GM19467 (cell line): ENCODE data around the gene RBM19.

Source experiments
- ATAC-seq: cut with Tn5 transposase; IDR thresholded peaks from one replicate; pipeline ENCODE4 v1.9.1; 2021; ENCODE audit warnings: mild to moderate bottlenecking, moderate library complexity; ENCODE audit not compliant: unreplicated experiment

Gene RBM19

GRCh38 chr12:113934060-113934814 is 31.9 kb downstream of the RBM19 start:
- ATAC-seq: no peak

GRCh38 chr12:113933201-113933786 is 32.8 kb downstream of the RBM19 start:
- no peak for ATAC-seq

GRCh38 chr12:113932381-113933196 is 33.5 kb downstream of the RBM19 start:
- no peak for ATAC-seq

- no peak for ATAC-seq
Observed at GRCh38 chr12:113931517-113931916, 34.6 kb downstream of the RBM19 start.

GRCh38 chr12:113930249-113930648 is 35.9 kb downstream of the RBM19 start:
- ATAC-seq: no peak

GRCh38 chr12:113929312-113929989 is 36.7 kb downstream of the RBM19 start:
- no peak for ATAC-seq

GRCh38 chr12:113926788-113927187 is 39.3 kb downstream of the RBM19 start:
- no peak for ATAC-seq

- ATAC-seq: no peak
Observed at GRCh38 chr12:113924341-113924740, 41.8 kb downstream of the RBM19 start.

GRCh38 chr12:113923251-113923650 is 42.9 kb downstream of the RBM19 start:
- no peak for ATAC-seq

GRCh38 chr12:113921430-113921829 is 44.7 kb downstream of the RBM19 start:
- no peak for ATAC-seq

- no peak for ATAC-seq
Observed at GRCh38 chr12:113919791-113920190, 46.3 kb downstream of the RBM19 start.

- no peak for ATAC-seq
Observed at GRCh38 chr12:113918306-113918705, 47.8 kb downstream of the RBM19 start.

- ATAC-seq: no peak
Observed at GRCh38 chr12:113917393-113917792, 48.7 kb downstream of the RBM19 start.

GRCh38 chr12:113914806-113915205 is 51.3 kb downstream of the RBM19 start:
- ATAC-seq: no peak

GRCh38 chr12:113914176-113914575 is 51.9 kb downstream of the RBM19 start:
- ATAC-seq: no peak

- ATAC-seq: no peak
Observed at GRCh38 chr12:113912760-113913329, 53.3 kb downstream of the RBM19 start.

- no peak for ATAC-seq
Observed at GRCh38 chr12:113911971-113912759, 54.0 kb downstream of the RBM19 start.

- ATAC-seq: no peak
Observed at GRCh38 chr12:113910751-113911272, 55.3 kb downstream of the RBM19 start.

GRCh38 chr12:113909776-113910420 is 56.2 kb downstream of the RBM19 start:
- ATAC-seq: no peak
